HG03439 (cell line): Measurements from ENCODE around the gene EVI5.
"Not testable (repeated sequence)": the region's sequence is repeated elsewhere in the genome, so short reads cannot be mapped to it uniquely, and the experiment has no call there.

Source experiments
- ATAC-seq: cut with Tn5 transposase; IDR thresholded peaks from one replicate; pipeline ENCODE4 v1.9.1; 2021; ENCODE audit warnings: mild to moderate bottlenecking, moderate library complexity; ENCODE audit not compliant: unreplicated experiment

The EVI5 gene

DNA sequence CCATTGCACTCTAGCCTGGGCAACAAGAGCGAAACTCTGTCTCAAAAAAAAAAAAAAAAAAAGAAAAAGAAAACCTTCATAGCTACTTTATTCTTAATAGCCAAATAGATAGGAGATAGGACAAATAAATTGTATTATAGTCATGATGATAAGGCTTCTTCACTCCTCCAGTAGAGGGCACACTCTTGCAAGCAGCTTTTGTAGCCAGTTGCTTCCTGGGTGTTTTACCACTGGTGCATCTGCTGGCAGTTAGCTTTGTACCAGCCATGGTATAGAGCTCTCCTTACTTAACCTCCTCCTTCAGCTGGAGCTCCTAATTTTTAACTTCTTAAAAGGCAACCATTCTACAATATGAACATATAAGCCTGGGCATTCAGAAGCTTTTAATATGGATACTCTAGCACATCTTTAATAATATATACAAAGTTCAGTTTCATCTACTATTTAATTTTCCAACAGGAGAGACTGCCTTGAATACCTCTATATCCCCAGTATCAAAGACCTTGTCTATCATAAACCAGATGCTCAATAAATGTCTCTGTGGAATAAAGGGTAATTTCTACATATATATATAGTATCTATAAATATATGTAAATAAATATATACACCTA, 35.8 kb downstream of the EVI5 start:
- ATAC-seq: no peak

DNA sequence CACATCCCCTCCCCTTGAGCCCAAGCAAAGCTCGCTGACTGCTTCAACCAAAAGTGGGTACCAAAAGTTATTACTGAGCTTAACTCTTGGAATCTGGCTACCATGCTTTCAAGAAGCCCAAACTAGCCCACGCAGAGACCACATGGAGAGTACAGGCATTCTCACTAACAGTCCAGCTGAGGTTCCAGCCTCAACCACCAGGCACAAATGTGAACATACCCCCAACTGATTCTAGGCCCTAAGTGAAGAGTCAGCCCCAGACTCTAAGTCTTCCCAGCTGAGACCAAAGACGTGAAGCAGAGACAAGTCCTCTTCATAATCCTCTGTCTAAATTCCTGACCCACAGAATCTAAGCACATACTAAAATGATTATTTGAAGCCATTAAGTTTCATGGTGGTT, 36.8 kb downstream of the EVI5 start:
- no peak for ATAC-seq

DNA sequence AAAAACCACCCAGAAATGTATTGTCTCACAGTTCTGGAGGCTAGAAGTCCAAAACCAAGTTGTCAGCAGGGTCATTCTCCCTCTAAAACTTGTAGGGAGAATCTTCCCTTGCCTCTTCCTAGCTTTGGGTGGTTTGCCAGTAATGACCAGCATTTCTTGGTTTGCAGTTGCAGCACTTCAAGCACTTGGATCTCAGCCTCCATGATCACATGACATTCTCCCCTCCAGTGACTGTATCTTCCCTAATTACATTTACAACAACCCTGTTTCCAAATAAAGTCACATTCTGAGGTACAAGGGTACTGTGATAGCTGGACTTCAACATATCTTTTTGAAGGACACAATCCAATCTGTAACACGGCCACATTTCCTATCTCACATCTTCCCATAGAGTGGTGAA, 37.2 kb downstream of the EVI5 start:
- ATAC-seq: no peak

DNA sequence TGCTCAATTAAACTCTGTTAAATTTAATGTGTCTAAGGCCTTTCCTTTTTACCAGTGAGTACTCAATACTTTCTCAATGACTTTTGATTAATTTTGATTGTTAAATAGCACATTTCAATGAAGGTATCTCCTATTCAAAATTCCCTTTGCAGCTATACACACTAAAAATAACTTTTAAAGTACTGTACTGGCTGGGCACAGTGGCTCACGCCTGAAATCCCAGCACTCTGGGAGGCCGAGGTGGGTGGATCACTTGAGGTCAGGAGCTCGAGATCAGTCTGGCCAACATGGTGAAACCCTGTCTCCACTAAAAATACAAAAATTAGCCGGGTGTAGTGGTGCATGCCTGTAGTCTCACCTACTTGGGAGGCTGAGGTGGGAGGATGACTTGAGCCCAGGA, 38.7 kb downstream of the EVI5 start:
- not testable (repeated sequence) for ATAC-seq

DNA sequence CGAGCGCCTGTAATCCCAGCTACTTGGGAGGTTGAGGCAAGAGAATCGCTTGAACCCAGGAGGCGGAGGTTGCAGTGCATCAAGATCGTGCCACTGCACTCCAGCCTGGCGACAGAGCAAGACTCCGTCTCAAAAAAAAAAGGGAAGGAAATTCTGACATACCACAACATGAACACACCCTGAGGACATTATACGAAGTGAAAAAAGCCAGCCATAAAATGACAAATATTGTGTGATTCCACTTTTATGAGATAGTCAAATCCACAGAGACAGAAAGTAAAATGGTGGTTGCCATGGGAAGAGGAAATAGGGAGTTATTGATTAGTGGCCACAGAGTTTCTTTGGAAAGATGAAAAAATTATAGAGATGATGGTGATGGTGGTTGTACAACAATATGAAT, 41.7 kb downstream of the EVI5 start:
- no peak for ATAC-seq

DNA sequence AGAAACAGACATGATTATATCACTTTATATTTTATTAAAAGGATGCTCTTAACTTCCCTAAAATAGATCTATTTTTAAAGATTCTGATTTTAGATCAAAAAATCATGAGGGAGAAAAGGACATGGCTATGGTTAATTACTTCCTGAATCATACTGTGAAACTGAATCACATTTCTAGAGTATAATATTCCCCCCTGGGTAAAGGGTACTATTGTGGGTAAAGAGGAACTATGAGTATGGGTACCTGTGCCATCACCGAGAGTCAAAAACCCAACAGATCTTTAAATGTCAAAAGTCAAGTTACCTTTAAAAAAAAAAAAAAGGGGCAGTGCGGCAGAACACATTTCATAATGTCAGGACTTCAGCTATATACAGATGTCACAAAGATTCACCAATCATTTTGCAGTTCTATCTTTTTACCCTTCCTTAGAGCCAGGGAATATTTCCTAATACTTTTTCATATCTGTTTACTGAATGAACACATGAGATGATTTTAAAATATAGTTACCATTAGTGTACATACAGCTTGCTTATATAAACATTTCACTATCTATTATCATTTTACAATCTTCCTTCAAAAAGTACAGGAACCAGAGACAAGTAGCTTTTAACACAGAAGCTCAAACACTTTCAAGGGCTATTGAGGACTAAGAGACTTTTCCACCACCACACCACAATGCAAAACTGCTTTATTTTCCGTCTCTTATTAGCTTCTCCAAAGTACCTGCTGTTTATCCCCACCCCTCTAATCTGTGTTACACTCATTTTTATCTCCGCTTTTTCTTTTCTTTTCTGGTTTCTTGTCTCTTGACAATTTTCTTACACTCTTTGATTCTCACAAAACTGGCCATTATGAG, 45.0 kb downstream of the EVI5 start:
- ATAC-seq: no peak

DNA sequence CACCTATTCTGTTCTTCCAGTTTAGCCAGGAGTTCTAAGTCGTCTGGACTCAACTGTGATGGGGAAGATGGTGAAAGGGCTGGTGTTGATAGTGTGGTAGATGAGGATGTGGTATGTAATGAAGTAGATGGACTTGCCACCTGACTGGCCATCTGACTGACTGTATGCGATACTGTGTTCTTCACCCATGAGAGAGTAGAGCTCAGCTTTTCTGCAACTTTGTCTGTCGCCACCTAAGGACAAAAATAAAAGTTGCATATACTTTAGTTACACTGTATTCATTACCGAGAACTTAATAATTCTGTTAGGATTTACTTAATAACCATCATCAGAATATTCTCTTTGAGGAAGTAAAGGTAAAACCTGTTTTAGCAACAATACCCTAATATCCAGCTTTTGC, 48.5 kb downstream of the EVI5 start:
- no peak for ATAC-seq

DNA sequence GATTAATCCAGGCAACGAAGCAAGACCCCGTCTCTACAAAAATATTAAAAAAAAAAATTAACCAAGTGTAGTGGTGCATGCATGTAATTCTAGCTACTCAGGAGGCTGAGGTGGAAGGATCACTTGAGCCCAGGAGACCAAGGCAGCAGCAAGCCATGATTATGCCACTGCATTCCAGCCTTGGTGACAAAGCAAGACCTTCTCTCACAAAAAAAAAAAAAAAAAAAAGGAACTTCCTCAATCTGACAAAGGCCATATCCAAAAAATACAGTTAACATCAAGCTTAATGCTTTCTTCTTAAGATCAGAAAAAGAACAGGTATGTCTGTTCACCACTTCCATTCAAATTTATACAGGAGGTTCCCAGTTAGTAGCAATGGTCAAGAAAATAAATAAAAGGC, 54.4 kb downstream of the EVI5 start:
- no peak for ATAC-seq

DNA sequence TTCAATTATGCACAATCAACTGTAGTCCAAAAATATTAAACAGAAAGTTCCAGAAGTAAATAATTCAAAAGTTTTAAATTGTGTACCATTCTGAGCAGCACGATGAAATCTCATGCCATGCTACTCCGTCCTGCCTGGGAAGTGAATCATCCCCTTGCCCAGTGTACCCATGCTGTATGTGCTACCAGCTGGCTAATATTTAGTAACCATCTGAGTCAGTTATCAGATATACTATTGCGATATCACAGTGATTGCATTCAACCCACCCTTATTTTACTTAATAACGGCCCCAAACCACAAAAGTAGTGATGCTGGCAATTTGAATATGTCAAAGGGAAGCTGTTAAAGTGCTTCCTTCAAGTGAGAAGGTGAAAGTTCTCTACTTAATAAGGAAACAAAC, 56.2 kb downstream of the EVI5 start:
- ATAC-seq: no peak

DNA sequence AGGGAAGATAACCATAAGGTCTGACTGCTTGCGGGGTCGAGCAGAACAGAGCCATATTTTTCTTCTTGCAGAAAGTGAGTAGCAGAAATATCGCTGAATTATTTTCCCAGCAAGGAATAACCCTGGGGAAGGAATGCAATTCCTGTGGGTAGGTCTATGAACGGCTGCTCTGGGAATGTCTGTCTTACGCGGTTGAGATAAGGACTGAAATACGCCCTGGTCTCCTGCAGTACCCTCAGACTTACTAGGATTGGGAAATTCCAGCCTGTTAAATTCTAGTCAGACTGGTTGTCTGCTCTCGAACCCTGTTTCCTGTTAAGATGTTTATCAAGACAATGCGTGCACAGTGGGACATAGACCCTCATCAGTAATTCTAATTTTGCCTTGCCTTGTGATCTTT, 61.2 kb downstream of the EVI5 start:
- not testable (repeated sequence) for ATAC-seq

DNA sequence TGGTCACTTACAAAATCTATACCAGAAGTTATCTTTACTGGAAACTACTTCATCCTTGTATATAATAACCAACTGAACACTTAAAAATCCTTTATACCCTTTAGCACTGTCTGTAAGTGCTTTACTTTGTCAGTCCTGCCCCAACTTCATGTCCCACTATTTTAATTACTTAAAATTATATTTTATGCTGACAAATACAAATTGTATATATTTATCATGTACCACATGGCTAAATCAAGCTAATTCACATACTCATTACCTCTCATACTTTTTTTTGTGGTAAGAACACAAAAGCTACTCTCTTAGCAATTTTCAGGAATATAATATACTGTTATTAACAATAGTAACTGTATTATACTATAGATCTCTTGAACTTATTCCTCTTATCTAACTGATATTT, 63.0 kb downstream of the EVI5 start:
- no peak for ATAC-seq

DNA sequence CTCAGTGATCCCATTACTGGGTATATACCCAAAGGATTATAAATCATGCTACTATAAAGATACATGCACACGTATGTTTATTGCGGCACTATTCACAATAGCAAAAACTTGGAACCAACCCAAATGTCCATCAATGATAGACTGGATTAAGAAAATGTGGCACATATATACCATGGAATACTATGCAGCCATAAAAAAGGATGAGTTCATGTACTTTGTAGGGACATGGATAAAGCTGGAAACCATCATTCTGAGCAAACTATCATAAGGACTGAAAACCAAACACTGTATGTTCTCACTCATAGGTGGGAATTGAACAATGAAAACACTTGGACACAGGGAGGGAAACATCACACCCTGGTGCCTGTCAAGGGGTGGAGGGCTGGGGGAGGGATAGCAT, 63.8 kb downstream of the EVI5 start:
- not testable (repeated sequence) for ATAC-seq

DNA sequence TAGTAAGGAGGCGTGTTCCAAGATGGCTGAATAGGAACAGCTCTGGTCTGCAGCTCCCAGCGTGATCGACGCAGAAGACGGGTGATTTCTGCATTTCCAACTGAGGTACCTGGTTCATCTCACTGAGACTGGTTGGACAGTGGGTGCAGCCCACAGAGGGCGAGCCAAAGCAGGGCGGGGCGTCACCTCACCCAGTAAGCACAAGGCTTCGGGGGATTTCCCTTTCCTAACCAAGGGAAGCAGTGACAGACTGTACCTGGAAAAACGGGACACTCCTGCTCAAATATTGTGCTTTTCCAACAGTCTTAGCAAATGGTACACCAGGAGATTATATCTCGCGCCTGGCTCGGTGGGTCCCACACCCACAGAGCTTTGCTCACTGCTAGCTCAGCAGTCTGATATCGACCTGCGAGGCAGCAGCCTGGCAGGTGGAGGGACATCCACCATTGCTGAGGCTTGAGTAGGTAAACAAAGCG, 69.4 kb downstream of the EVI5 start:
- ATAC-seq: not testable (repeated sequence)

DNA sequence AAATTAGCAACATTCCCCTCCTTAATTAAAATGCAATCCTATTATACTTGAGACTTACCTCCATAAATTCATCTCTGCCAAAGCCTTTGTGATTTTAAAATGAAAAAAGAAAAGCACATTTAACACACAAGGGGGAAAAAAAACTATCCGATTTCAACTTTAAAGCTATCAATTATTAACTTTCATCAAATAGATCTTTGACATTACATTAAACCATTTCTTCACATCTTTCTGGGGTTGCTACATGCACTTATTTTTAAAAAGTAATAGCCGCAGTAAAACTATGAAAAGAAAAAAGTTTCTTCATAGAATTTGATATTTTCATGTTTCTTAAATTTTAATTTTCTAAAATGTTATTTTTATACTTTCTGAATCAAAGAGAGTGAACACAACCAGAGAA, 71.0 kb downstream of the EVI5 start:
- ATAC-seq: no peak

DNA sequence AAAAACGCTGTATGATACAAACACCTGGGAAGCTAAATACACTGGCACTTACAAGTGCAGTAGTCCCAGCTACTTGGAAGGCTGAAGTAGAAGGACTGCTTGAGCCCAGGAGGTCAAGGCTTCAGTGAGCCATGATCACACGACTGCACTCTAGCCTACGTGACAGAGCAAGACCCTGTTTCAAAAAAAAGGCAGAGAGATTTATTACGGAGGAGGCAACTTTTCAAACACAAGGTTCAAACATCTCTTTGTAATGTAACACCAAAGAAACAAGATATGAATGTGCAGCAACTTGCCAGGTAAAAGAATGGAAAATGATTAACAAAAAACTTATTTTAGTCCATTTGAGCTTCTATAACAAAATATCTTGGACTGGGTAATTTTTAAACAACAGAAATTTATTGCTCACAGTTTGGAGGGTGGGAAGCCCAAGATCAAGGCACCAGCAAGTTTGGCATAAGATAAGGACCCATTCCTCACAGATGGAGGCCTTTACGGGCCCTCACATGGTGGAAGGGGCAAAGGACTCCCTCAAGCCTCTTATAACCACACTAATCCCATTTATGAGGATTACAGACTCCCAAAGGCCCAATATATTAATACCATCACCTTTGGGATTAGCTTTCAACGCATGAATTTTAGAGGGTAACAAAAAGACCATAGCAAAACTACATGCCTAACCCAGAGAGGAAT, 73.3 kb downstream of the EVI5 start:
- ATAC-seq: no peak

DNA sequence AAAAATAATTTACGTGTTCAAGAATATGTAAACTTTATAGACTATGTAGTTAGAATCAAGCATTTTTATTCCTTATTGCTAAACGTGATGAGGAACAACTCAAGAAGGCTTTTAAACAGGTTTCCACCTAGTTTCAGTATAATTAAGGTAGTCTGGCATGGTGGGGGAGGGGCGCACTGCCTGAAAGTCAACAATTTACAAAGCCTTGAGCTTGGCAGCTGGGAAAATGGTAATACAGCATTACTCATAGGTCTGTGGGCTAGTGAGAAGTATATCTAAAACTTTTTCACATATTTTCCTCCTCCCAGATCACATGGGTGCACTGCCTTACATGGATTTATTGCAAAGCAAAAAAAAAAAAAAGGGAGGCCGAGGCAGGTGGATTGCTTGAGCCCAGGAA, 75.2 kb downstream of the EVI5 start:
- ATAC-seq: no peak

DNA sequence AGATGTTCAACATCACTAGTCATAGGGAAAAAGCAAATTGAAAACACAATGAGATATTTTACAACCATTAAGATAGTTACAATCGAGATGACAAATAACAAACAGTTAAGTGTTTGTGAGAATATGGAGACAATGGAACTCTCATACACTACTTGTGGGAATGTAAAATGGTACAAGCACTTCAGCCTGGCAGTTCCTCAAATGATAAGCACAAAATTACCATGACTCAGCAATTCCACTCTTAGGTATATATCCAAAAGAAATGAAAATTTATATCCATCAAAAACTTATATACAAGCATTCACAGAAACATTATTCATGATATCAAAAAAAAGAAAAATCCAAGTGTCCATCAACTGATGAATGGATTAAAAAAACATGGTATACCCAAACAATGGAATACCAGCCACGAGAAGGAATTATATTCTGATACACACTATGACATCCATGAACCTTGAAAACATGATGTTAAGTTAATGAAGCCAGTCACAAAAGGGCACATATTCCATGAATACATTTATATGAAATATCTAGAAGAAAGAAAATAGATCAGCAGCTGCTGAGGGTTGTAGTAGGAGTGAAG, 76.4 kb downstream of the EVI5 start:
- no peak for ATAC-seq

DNA sequence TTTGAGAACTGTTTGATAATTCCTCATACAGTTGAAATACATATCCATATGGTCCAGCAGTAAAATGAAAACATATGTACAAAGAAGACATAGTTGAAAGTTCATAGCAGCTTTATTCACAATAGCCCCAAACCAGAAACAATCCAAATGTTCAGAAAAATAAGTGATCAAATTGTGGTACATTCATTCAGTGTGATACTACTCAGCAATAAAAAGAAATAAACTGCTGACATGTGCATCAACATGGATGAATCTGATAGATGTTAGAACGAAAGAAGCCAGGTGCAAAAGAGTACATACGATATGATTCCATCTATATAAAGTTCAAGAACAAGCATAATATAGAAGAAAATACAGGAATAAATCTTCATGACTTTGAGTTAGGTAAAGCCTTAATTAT, 77.2 kb downstream of the EVI5 start:
- no peak for ATAC-seq

DNA sequence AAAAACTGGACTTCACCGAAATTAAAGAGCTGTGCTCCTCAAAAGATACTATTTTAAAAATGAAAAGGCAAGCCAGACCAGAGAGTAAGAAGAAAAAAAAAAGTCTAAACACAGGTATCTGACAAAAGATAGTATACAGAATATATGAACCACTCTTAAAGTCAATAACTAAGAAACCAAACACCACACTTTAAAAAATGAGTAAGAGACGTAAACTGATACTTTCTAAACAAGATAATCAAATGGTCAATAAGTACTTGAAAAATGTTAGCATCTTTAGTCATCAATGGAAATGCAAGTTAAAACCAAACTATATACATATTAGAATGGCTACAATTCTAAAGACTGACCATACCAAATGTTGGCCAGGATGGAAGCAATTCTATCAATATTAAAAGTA, 77.6 kb downstream of the EVI5 start:
- ATAC-seq: no peak

DNA sequence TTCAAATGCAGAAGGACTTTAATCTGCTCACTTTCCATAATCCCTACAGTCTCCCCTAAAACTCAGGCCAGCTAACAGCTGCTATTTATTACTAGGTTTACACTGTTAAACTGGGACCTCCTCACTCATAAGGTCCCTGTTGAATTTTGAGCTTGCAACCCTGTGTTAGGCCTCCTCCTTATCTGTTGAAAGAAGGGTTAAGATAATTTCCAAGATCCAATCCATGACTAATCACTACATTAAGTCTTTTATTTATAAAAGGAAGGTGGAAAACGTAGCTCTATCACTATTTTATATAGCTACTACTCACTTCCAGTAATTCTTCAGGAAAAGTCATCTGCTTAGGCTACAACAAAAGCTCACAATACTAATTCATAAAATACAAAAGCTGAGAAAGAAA, 79.5 kb downstream of the EVI5 start:
- no peak for ATAC-seq

DNA sequence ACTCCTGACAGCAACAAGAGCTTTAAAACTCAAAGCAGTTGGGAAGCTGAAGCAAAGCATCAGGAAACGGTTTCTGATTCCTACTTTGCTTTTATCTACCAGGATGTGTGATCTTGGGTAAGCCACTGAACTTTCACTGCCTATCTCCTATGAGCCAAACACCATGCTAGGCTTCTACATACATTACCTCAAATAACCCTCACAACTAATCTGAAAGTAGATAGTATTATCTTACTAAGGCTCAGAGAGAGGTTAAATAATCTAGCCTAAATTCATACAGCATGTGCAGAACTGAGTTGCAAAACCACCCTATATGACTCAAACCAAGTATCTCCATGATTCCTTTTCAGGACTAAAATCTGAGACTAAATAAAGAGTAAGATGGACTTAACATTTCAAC, 83.8 kb downstream of the EVI5 start:
- no peak for ATAC-seq

DNA sequence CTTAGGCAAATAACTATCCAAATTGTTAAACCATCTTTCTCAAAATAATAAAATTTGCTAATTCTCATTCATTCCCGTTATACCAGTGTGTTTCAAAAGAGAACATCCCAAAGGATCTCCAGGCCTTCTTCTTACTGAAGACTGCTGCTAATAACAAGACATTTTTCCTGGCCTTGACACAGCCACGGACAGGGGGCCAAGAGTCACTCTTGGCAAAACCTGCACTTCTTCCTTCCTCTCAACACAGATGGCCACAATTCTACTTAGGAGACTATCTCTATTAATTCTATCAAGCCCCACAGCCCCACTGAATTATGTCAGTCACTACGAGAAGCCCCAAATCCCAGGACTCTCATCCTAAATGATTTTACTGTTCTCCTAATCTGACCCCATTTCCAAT, 86.0 kb downstream of the EVI5 start:
- no peak for ATAC-seq
